ENCODE results near the gene UROC1.

GRCh38 chr3:126448136-126448892 lies 69.3 kb downstream of the UROC1 start:
- TF ChIP-seq EZH2 (IDR thresholded peaks at IDR 0.05) (no peak), POLR2AphosphoS5 (IDR thresholded peaks at IDR 0.05; ENCODE audit: borderline replicate concordance, low read depth, low read length) (no peak), FOXP2 (optimal IDR thresholded peaks at IDR 0.05; ENCODE audit: control extremely low read depth, extremely low read length, insufficient read depth) (no peak)

Measured in SK-N-MC (cell line).